ENCODE results near the gene DGCR8.

The DGCR8 gene

DNA sequence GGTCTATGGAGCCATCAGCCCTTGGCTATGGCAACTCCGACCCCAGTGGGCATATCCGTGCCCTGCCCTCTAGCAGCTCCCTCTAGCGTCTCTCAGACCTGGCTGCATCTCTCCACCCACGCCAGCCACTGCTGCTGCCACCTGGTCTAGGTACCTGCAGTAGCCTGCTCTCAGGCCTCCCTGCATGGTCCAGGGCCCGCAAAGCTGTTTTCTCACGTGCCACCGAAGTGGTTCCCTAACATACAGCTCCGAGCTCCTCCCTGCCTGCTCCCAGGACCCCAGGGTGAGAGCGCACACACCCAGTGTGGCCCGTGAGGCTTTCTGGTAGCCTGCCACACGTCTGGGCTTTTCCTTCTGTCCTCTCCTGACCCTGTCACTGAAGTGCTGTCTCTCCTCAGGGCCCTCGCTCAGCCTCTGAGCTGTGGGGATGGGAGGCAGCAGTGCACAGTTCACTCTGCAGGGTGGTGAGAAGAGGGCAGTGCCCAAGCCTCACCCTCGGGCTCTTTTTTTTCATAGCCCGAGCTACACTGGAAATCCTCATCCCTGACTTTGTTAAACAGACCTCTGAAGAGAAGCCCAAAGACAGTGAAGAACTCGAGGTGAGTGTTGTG is 14.3 kb downstream of the DGCR8 start:
- H3K4me2 ChIP-seq (ENCODE audit: insufficient read depth, low read length) = no peak overlapping the region
- TF ChIP-seq, protein P1, sequence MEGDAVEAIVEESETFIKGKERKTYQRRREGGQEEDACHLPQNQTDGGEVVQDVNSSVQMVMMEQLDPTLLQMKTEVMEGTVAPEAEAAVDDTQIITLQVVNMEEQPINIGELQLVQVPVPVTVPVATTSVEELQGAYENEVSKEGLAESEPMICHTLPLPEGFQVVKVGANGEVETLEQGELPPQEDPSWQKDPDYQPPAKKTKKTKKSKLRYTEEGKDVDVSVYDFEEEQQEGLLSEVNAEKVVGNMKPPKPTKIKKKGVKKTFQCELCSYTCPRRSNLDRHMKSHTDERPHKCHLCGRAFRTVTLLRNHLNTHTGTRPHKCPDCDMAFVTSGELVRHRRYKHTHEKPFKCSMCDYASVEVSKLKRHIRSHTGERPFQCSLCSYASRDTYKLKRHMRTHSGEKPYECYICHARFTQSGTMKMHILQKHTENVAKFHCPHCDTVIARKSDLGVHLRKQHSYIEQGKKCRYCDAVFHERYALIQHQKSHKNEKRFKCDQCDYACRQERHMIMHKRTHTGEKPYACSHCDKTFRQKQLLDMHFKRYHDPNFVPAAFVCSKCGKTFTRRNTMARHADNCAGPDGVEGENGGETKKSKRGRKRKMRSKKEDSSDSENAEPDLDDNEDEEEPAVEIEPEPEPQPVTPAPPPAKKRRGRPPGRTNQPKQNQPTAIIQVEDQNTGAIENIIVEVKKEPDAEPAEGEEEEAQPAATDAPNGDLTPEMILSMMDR (IDR thresholded peaks at IDR 0.05; ENCODE audit: borderline replicate concordance, extremely low read depth, low read length, poor library complexity, severe bottlenecking) = no peak
- TF ChIP-seq EZH2 (IDR thresholded peaks at IDR 0.05; ENCODE audit: borderline replicate concordance, low read depth, low read length, severe bottlenecking) = no peak
- H3K36me3 ChIP-seq (ENCODE audit: insufficient read depth, low read length) = peaks cover 95% of the 10 kb centered on the region
- H3K4me1 ChIP-seq (ENCODE audit: insufficient read depth, low read length) = peaks cover 9% of the 10 kb centered on the region
- H3K27me3 ChIP-seq (ENCODE audit: insufficient read depth, low read length, poor library complexity) = no peaks in the 10 kb centered on the region
- H3K27ac ChIP-seq (ENCODE audit: low read length) = no peak overlapping the region
- H3K4me3 ChIP-seq (ENCODE audit: low read depth in 1 of 2, low read length in 2 of 2) = no peak overlapping the region
- H3K79me2 ChIP-seq (ENCODE audit: insufficient read depth, low read length) = peaks cover 86% of the 10 kb centered on the region
- H4K20me1 ChIP-seq (ENCODE audit: insufficient read depth, low read length) = peaks cover 60% of the 10 kb centered on the region
- DNase-seq (no peak), ATAC-seq (ENCODE audit: insufficient read depth, low read depth) (no peak)
- H2AFZ ChIP-seq (ENCODE audit: low read depth, low read length) = no peak overlapping the region
- H3K9ac ChIP-seq (ENCODE audit: low read depth, low read length) = no peak overlapping the region
- H3K9me3 ChIP-seq (ENCODE audit: insufficient read depth, low read length, severe bottlenecking) = no peaks in the 10 kb centered on the region

DNA sequence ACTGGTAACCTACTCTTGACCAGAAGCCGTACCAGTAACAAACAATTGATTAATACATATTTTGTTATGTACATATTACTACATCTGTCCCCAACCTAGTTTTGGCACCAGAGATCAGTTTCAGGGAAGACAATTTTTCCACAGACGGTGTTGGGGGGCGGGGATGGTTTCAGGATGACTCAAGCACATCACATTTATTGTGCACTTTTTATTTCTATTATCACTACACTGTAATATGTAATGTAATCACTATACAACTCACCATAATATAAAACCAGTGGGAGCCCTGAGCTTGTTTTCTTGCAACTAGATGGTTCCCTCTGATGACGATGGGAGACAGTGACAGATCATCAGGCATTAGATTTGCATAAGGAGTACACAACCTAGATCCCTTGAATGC is 15.5 kb downstream of the DGCR8 start:
- Histone ChIP-seq H2AFZ (ENCODE audit: low read depth, low read length) (no peak overlapping the region), H3K9ac (ENCODE audit: low read depth, low read length) (no peak overlapping the region), H3K36me3 (ENCODE audit: insufficient read depth, low read length) (peaks cover 95% of the 10 kb centered on the region), H4K20me1 (ENCODE audit: insufficient read depth, low read length) (peaks cover 59% of the 10 kb centered on the region), H3K4me2 (ENCODE audit: insufficient read depth, low read length) (no peak overlapping the region), H3K9me3 (ENCODE audit: insufficient read depth, low read length, severe bottlenecking) (no peaks in the 10 kb centered on the region), H3K27ac (ENCODE audit: low read length) (no peak overlapping the region), H3K4me3 (ENCODE audit: low read depth in 1 of 2, low read length in 2 of 2) (no peak overlapping the region), H3K27me3 (ENCODE audit: insufficient read depth, low read length, poor library complexity) (no peaks in the 10 kb centered on the region), H3K79me2 (ENCODE audit: insufficient read depth, low read length) (peaks cover 85% of the 10 kb centered on the region), H3K4me1 (ENCODE audit: insufficient read depth, low read length) (peaks cover 19% of the 10 kb centered on the region)
- ATAC-seq (ENCODE audit: insufficient read depth, low read depth) = no peak
- DNase-seq = no peak
- no peak for TF ChIP-seq EZH2 (IDR thresholded peaks at IDR 0.05; ENCODE audit: borderline replicate concordance, low read depth, low read length, severe bottlenecking)
- TF ChIP-seq, protein P1 (IDR thresholded peaks at IDR 0.05; ENCODE audit: borderline replicate concordance, extremely low read depth, low read length, poor library complexity, severe bottlenecking) = no peak

DNA sequence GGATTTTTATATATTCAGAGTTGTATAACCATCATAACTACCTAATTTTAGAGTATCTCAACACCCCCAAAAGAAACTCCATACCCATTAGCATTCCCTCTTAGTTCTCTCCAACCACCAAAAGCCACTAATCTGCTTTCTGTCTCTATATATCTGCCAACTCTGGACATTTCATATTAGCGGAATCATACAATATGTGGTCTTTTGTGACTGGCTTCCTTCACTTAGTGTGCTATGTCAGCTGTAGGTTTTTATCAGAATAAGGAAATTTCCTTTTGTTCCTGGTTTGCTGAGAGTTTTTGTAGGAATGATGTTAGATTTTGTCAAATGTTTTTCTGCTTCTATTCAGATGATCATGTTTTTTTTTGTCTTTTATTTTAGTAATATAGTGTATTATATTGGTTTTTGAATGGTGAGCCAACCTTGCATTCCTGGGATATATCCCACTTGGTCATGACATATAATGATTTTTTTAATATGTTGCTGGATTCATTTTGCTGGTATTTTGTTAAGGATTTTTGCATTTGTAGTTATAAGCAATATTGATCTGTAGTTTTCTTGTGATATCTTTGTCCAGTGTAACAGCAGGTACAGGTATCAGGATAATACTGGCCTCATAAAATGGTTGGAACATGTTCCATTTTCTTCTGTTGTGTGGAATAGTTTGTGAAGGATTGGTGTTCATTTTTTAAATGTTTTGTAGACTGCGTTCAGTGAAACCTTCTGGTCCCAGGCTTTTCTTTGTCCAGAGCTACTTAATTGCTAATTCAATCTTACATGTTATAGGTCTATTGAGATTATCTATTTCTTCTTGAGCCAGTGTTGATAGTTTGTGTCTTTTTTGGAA is 16.8 kb downstream of the DGCR8 start:
- H3K9me3 ChIP-seq (ENCODE audit: insufficient read depth, low read length, severe bottlenecking) = no peaks in the 10 kb centered on the region
- peaks cover 85% of the 10 kb centered on the region for H3K79me2 ChIP-seq (ENCODE audit: insufficient read depth, low read length)
- peaks cover 94% of the 10 kb centered on the region for H3K36me3 ChIP-seq (ENCODE audit: insufficient read depth, low read length)
- DNase-seq = no peak
- ATAC-seq (ENCODE audit: insufficient read depth, low read depth) = no peak
- peaks cover 54% of the 10 kb centered on the region for H4K20me1 ChIP-seq (ENCODE audit: insufficient read depth, low read length)
- H3K4me2 ChIP-seq (ENCODE audit: insufficient read depth, low read length) = no peak overlapping the region
- peaks cover 25% of the 10 kb centered on the region for H3K4me1 ChIP-seq (ENCODE audit: insufficient read depth, low read length)
- H3K9ac ChIP-seq (ENCODE audit: low read depth, low read length) = no peak overlapping the region
- TF ChIP-seq EZH2 (IDR thresholded peaks at IDR 0.05; ENCODE audit: borderline replicate concordance, low read depth, low read length, severe bottlenecking) = no peak
- TF ChIP-seq, protein P1 (IDR thresholded peaks at IDR 0.05; ENCODE audit: borderline replicate concordance, extremely low read depth, low read length, poor library complexity, severe bottlenecking) = no peak
- no peak overlapping the region for H2AFZ ChIP-seq (ENCODE audit: low read depth, low read length)
- H3K27me3 ChIP-seq (ENCODE audit: insufficient read depth, low read length, poor library complexity) = no peaks in the 10 kb centered on the region
- H3K27ac ChIP-seq (ENCODE audit: low read length) = no peak overlapping the region
- H3K4me3 ChIP-seq (ENCODE audit: low read depth in 1 of 2, low read length in 2 of 2) = no peak overlapping the region
